G401.6 (cell line): Measurements from ENCODE around the gene TENM4.
A peak's percentile ranks its signal among the peaks of the same experiment; 100 is the strongest.

ENCODE experiments used
- FAIRE-seq: peaks from 2 replicates; lab custom pipeline; 2012; peaks lifted over from hg19 to GRCh38; lab: Jason Lieb, UNC

Gene TENM4

GRCh38 chr11:79440571-79441460, at the start of gene TENM4:
Gene TENM4, minus strand, starts transcription at chr11:79441030. Its CDS starts 371,086 bp downstream, at chr11:79069944.
- FAIRE-seq, result no peak

- FAIRE-seq, result no peak
Observed at GRCh38 chr11:79488286-79488685, 47.5 kb upstream of the TENM4 start.

GRCh38 chr11:79487412-79487811, 46.6 kb upstream of the TENM4 start:
- FAIRE-seq, result no peak

- no peak for FAIRE-seq
Observed at GRCh38 chr11:79486242-79486984, 45.6 kb upstream of the TENM4 start.

GRCh38 chr11:79485694-79486093, 44.9 kb upstream of the TENM4 start:
- no peak for FAIRE-seq

- no peak for FAIRE-seq
Observed at GRCh38 chr11:79484872-79485271, 44.0 kb upstream of the TENM4 start.

GRCh38 chr11:79482800-79483199, 42.0 kb upstream of the TENM4 start:
- no peak for FAIRE-seq

- FAIRE-seq, result no peak
Observed at GRCh38 chr11:79481795-79482194, 41.0 kb upstream of the TENM4 start.

GRCh38 chr11:79480864-79481263, 40.0 kb upstream of the TENM4 start:
- no peak for FAIRE-seq

- no peak for FAIRE-seq
Observed at GRCh38 chr11:79472819-79473529, 32.1 kb upstream of the TENM4 start.

- no peak for FAIRE-seq
Observed at GRCh38 chr11:79471071-79471844, 30.4 kb upstream of the TENM4 start.

- no peak for FAIRE-seq
Observed at GRCh38 chr11:79470161-79470560, 29.3 kb upstream of the TENM4 start.

- no peak for FAIRE-seq
Observed at GRCh38 chr11:79467761-79468160, 26.9 kb upstream of the TENM4 start.

GRCh38 chr11:79466411-79466810, 25.6 kb upstream of the TENM4 start:
- no peak for FAIRE-seq

- no peak for FAIRE-seq
Observed at GRCh38 chr11:79465160-79465559, 24.3 kb upstream of the TENM4 start.

GRCh38 chr11:79461666-79462645, 21.1 kb upstream of the TENM4 start:
- FAIRE-seq, result no peak

GRCh38 chr11:79461144-79461543, 20.3 kb upstream of the TENM4 start:
- FAIRE-seq, result peak; percentile 76

GRCh38 chr11:79458709-79459108, 17.9 kb upstream of the TENM4 start:
- FAIRE-seq, result no peak

- FAIRE-seq, result no peak
Observed at GRCh38 chr11:79456501-79456900, 15.7 kb upstream of the TENM4 start.

GRCh38 chr11:79453617-79454016, 12.8 kb upstream of the TENM4 start:
- peak; percentile 31 for FAIRE-seq

- FAIRE-seq, result no peak
Observed at GRCh38 chr11:79449040-79449439, 8.2 kb upstream of the TENM4 start.
